ENCODE results near the gene ACVR1. TPM values are rescaled to one million over a fixed set of nuclear protein-coding genes. Genes with fewer than 3 reads are reported as not detected.

The ACVR1 gene
- total RNA-seq, 1 experiment from 2014 or later = 26.4 TPM

- H3K27ac Mint-ChIP-seq (ENCODE audit: low read depth, unreplicated experiment) = peak overlapping the region; percentile 71
Observed at GRCh38 chr2:157837851-157838441, 38.2 kb downstream of the ACVR1 start.

GRCh38 chr2:157836531-157836930 lies 39.6 kb downstream of the ACVR1 start:
- TF ChIP-seq CTCF (IDR thresholded peaks at IDR 0.05; ENCODE audit: unreplicated experiment) = no peak
- POLR2A ChIA-PET = interaction anchor here (2.1 kb wide), 1 partner anchor 40 kb away, joined by 8 read pairs; the partner anchor contains the start of gene ACVR1

More at GRCh38 chr2:157837851-157838441, 38.2 kb downstream of the ACVR1 start:
- Mint-ChIP-seq H3K4me1 (ENCODE audit: insufficient read depth, unreplicated experiment) (peaks cover 29% of the 10 kb centered on the region), H3K36me3 (ENCODE audit: insufficient read depth, unreplicated experiment) (no peaks in the 10 kb centered on the region), H3K9me3 (ENCODE audit: unreplicated experiment) (no peaks in the 10 kb centered on the region), H3K4me3 (ENCODE audit: unreplicated experiment) (no peak overlapping the region), H3K27me3 (ENCODE audit: insufficient read depth, unreplicated experiment) (no peaks in the 10 kb centered on the region)
- ChIA-PET POLR2A (interaction anchor here (0.8 to 3.1 kb wide), 5 partner anchors 7 to 54 kb away, joined by 3 to 14 read pairs (median 4); partner anchors contain the start of gene ACVR1), CTCF (interaction anchor here (0.7 kb wide), 1 partner anchor 15 kb away, joined by 3 read pairs; no protein-coding TSS in a partner anchor)
- intact Hi-C loops (cut with micrococcal nuclease) = no loop called here
- BruUV-seq (replicated peaks) = no TSS peak
- DNase-seq (ENCODE audit: unreplicated experiment) = no peak
- TF ChIP-seq CTCF (IDR thresholded peaks at IDR 0.05; ENCODE audit: unreplicated experiment) = no peak

GRCh38 chr2:157835425-157835824 lies 40.7 kb downstream of the ACVR1 start:
- intact Hi-C loops (cut with micrococcal nuclease) = no loop called here
- BruUV-seq (replicated peaks) = no TSS peak
- no peaks in the 10 kb centered on the region for H3K9me3 Mint-ChIP-seq (ENCODE audit: unreplicated experiment)
- no peak overlapping the region for H3K27ac Mint-ChIP-seq (ENCODE audit: low read depth, unreplicated experiment)
- peaks cover 44% of the 10 kb centered on the region for H3K4me1 Mint-ChIP-seq (ENCODE audit: insufficient read depth, unreplicated experiment)
- TF ChIP-seq CTCF (IDR thresholded peaks at IDR 0.05; ENCODE audit: unreplicated experiment) = no peak
- no peak overlapping the region for H3K4me3 Mint-ChIP-seq (ENCODE audit: unreplicated experiment)
- DNase-seq (ENCODE audit: unreplicated experiment) = no peak
- H3K36me3 Mint-ChIP-seq (ENCODE audit: insufficient read depth, unreplicated experiment) = no peaks in the 10 kb centered on the region
- ChIA-PET CTCF (interaction anchor here (0.9 to 3.6 kb wide), 3 partner anchors 17 to 51 kb away, joined by 3 to 13 read pairs (median 3); no protein-coding TSS in a partner anchor), POLR2A (interaction anchor here (0.8 to 2.1 kb wide), 3 partner anchors 19 to 49 kb away, joined by 3 to 8 read pairs (median 4); partner anchors contain the start of gene ACVR1)
- no peaks in the 10 kb centered on the region for H3K27me3 Mint-ChIP-seq (ENCODE audit: insufficient read depth, unreplicated experiment)

More at GRCh38 chr2:157836531-157836930, 39.6 kb downstream of the ACVR1 start:
- no peak for DNase-seq (ENCODE audit: unreplicated experiment)
- Mint-ChIP-seq H3K36me3 (ENCODE audit: insufficient read depth, unreplicated experiment) (no peaks in the 10 kb centered on the region), H3K27ac (ENCODE audit: low read depth, unreplicated experiment) (no peak overlapping the region), H3K4me1 (ENCODE audit: insufficient read depth, unreplicated experiment) (peaks cover 33% of the 10 kb centered on the region), H3K27me3 (ENCODE audit: insufficient read depth, unreplicated experiment) (no peaks in the 10 kb centered on the region), H3K9me3 (ENCODE audit: unreplicated experiment) (no peaks in the 10 kb centered on the region), H3K4me3 (ENCODE audit: unreplicated experiment) (no peak overlapping the region)
- BruUV-seq (replicated peaks) = no TSS peak
- CTCF ChIA-PET = interaction anchor here (1.0 to 1.2 kb wide), 2 partner anchors 18 kb away, joined by 3 to 4 read pairs; no protein-coding TSS in a partner anchor
- intact Hi-C loops (cut with micrococcal nuclease) = no loop called here

GRCh38 chr2:157835006-157835405 lies 41.1 kb downstream of the ACVR1 start:
- Mint-ChIP-seq H3K4me3 (ENCODE audit: unreplicated experiment) (no peak overlapping the region), H3K4me1 (ENCODE audit: insufficient read depth, unreplicated experiment) (peaks cover 48% of the 10 kb centered on the region), H3K9me3 (ENCODE audit: unreplicated experiment) (no peaks in the 10 kb centered on the region), H3K36me3 (ENCODE audit: insufficient read depth, unreplicated experiment) (no peaks in the 10 kb centered on the region), H3K27ac (ENCODE audit: low read depth, unreplicated experiment) (no peak overlapping the region), H3K27me3 (ENCODE audit: insufficient read depth, unreplicated experiment) (no peaks in the 10 kb centered on the region)
- TF ChIP-seq CTCF (IDR thresholded peaks at IDR 0.05; ENCODE audit: unreplicated experiment) = no peak
- POLR2A ChIA-PET = interaction anchor here (0.8 to 2.1 kb wide), 4 partner anchors 20 to 50 kb away, joined by 3 to 8 read pairs (median 4); partner anchors contain the start of gene ACVR1
- BruUV-seq (replicated peaks) = no TSS peak
- intact Hi-C loops (cut with micrococcal nuclease) = no loop called here
- DNase-seq (ENCODE audit: unreplicated experiment) = no peak
- CTCF ChIA-PET = interaction anchor here (0.9 to 3.6 kb wide), 3 partner anchors 10 to 51 kb away, joined by 3 to 13 read pairs (median 3); no protein-coding TSS in a partner anchor

Measured in MCF 10A (cell line).